Choroid plexus epithelial cell (primary cell): ENCODE data around the gene SENP2.
"Not testable (repeated sequence)": the region's sequence is repeated elsewhere in the genome, so short reads cannot be mapped to it uniquely, and the experiment has no call there.

Experiments
- DNase-seq: peaks from one replicate; pipeline ENCODE4 v3.0.0-alpha.2; 2010; ENCODE audit warnings: low read depth
- H3K4me3 ChIP-seq: 2 replicates; pipeline ENCODE4 v1.5.1; 2011; ENCODE audit warnings: low read depth, mild to moderate bottlenecking, control low read depth, low read length, moderate library complexity
- CTCF ChIP-seq: conservative IDR thresholded peaks from 2 replicates; pipeline ENCODE4 v1.5.1; 2011; ENCODE audit warnings: low read depth, mild to moderate bottlenecking, control low read depth, inconsistent platforms, low read length, moderate library complexity

The SENP2 gene

GRCh38 chr3:185631508-185632206 is 45.6 kb downstream of the SENP2 start:
- no peak overlapping the region for H3K4me3 ChIP-seq
- DNase-seq, result peak; percentile 53
- TF ChIP-seq CTCF, result no peak

- H3K4me3 ChIP-seq, result no peak overlapping the region
- no peak for DNase-seq
- TF ChIP-seq CTCF, result no peak
Measured at GRCh38 chr3:185632996-185633395, 46.9 kb downstream of the SENP2 start.

GRCh38 chr3:185637388-185637787 is 51.3 kb downstream of the SENP2 start:
- DNase-seq, result no peak
- no peak for TF ChIP-seq CTCF
- no peak overlapping the region for H3K4me3 ChIP-seq

- H3K4me3 ChIP-seq, DNase-seq: not testable (repeated sequence)
Measured at GRCh38 chr3:185638651-185639050, 52.6 kb downstream of the SENP2 start.

GRCh38 chr3:185639632-185640206 is 53.6 kb downstream of the SENP2 start:
- DNase-seq, result no peak
- no peak overlapping the region for H3K4me3 ChIP-seq
- no peak for TF ChIP-seq CTCF

GRCh38 chr3:185640308-185640707 is 54.2 kb downstream of the SENP2 start:
- no peak for DNase-seq
- no peak for TF ChIP-seq CTCF
- H3K4me3 ChIP-seq, result no peak overlapping the region

- not testable (repeated sequence) for DNase-seq, H3K4me3 ChIP-seq
Measured at GRCh38 chr3:185645191-185645590, 59.1 kb downstream of the SENP2 start.
